Panc1 (cell line): ENCODE data around the gene GPR27.

Source experiments
- CTCF ChIP-seq: fragments of 450-650 bp; IDR thresholded peaks from 2 replicates; pipeline ENCODE4 v1.5.1; 2017; ENCODE audit warnings: mild to moderate bottlenecking
- POLR2AphosphoS5 ChIP-seq: IDR thresholded peaks from 2 replicates; pipeline ENCODE4 v1.6.1; 2012; ENCODE audit warnings: mild to moderate bottlenecking, low read depth, low read length, moderate library complexity
- REST ChIP-seq, 2 experiments: IDR thresholded peaks; 2 replicates each; pipeline ENCODE4 v1.6.1; 2011 to 2012; ENCODE audit warnings: low read depth in 2 of 2, control low read depth in 1 of 2, low read length in 1 of 2, mild to moderate bottlenecking in 1 of 2, moderate library complexity in 1 of 2; ENCODE audit not compliant: insufficient read depth in 1 of 2

GRCh38 chr3:71742621-71743020, 11.0 kb upstream of the GPR27 start:
- no peak for TF ChIP-seq CTCF
- no peak for TF ChIP-seq POLR2AphosphoS5
- no peak for TF ChIP-seq REST (IDR thresholded peaks at IDR 0.05; ENCODE audit: insufficient read depth in 1 of 2, low read depth in 2 of 2, low read length in 1 of 2)
